Measurements from ENCODE around the gene AATF. TPM values are rescaled to one million over a fixed set of nuclear protein-coding genes. Genes with fewer than 3 reads are reported as not detected.

AATF gene
- total RNA-seq, 1 experiment from 2014 or later = 49.9 TPM

GRCh38 chr17:37103231-37103630 lies 154.5 kb downstream of the AATF start:
- no peak for DNase-seq (ENCODE audit: low read depth)

GRCh38 chr17:37106049-37106448 lies 157.3 kb downstream of the AATF start:
- no peak for DNase-seq (ENCODE audit: low read depth)

Other genes with a start within 250 kb of the AATF start
- not detected in 2 replicates for gene LHX1, start 11.5 kb upstream of the AATF start, total RNA-seq (2014; rRNA removed)